MV-4-11 (cell line): ENCODE results near the gene MSH5.
A peak's percentile ranks its signal among the peaks of the same experiment; 100 is the strongest.
"Not testable (repeated sequence)": the region's sequence is repeated elsewhere in the genome, so short reads cannot be mapped to it uniquely, and the experiment has no call there.

ENCODE experiments used
- DNase-seq: peaks from one replicate; lab custom pipeline; 2025; lab: John Stamatoyannopoulos, UW

Gene MSH5

DNA sequence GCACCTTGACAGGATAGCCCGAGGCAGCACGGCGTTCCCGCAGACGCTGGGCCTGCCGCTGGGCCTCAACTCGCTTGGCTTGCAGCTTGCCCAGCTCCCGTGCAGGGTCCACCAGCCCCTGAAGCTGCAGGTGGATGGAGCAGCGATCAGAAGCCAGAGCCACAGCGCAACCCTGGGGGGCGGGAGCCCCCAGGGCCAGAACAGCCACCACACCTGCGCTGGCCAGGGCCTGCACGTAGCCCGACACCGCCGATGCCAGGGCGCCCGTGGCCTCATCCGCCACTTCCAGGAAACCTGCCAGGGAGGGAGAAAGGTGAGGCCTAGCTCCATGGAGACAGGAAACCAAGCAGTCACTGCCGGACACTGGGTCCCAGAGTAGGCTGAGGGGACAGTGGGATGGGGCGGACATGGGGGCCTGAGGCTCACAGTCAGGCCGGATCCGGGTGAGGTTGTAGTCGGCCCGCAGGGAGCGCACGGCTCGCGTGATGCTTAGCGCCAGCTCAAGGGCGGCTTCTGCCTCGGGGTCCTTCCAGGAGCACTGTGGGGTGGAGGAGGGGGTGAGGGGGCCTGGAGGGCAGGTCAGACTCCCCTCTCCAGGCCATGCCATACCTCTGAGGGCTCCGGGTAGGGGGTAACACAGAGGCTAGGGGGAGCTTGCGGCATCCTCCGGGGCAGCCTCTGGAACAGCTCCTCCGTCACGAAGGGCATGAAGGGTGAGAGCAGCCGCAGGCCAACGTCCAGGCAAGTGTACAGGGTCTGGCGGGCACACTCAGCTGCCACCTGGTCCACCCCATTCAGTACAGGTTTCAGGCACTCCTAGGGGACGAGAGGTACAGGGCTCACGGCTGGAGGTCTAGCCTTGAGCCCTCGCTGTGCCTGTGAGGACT, 39.4 kb downstream of the MSH5 start:
- DNase-seq: no peak

DNA sequence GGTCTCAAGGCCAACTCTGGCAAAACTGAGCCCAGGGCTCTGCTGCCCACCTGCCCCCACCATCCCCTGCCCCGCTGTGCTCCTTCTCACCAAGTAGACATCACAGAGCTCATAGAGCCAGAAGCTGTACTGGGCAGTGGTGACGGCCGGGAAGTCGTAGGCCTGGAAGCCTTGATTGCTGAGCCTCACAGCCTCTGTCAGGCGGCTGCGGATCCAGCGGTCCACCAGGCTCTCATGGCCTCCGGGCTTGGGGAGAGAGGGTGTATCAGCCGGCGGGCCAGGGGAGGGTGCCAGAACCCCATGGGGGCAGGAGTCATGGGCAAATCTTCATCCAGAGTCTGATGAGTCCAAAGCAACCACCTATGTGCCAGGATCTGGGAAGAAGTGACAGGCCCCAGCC, 40.1 kb downstream of the MSH5 start:
- no peak for DNase-seq

DNA sequence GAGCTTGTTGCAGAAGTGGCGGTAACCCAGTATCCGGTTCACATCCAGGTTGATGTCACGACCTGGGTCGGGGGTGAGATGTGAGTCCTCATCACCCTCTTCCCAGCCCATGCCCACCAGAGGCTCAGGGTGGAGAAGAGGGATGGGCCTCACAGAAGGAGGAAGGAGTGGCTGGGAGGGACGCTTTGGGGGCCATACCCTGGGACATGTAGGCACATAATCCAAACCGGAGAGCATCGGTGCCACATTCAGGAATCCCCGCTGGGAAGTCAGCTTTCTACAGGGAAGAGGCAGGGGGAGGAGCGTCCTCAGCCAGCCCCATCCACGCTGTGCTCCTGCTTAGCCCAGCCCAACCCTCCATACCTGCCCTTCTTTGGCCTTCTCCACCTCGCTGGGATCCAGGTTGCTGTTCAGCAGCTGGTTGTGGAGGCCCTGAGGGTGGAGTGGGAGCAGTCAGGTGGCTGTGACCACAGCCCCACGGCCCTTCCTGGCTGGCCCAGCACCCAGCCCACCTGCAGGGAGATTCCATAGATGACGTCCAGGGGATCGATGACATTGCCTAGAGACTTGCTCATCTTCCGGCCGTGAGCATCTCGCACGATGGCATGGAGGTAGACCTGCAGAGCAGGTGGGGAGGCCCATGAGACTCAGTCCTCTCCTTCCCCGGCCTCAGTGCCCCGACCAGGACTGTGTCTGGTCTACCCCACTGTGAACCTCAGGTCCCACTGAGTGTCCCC, 40.9 kb downstream of the MSH5 start:
- DNase-seq: no peak

DNA sequence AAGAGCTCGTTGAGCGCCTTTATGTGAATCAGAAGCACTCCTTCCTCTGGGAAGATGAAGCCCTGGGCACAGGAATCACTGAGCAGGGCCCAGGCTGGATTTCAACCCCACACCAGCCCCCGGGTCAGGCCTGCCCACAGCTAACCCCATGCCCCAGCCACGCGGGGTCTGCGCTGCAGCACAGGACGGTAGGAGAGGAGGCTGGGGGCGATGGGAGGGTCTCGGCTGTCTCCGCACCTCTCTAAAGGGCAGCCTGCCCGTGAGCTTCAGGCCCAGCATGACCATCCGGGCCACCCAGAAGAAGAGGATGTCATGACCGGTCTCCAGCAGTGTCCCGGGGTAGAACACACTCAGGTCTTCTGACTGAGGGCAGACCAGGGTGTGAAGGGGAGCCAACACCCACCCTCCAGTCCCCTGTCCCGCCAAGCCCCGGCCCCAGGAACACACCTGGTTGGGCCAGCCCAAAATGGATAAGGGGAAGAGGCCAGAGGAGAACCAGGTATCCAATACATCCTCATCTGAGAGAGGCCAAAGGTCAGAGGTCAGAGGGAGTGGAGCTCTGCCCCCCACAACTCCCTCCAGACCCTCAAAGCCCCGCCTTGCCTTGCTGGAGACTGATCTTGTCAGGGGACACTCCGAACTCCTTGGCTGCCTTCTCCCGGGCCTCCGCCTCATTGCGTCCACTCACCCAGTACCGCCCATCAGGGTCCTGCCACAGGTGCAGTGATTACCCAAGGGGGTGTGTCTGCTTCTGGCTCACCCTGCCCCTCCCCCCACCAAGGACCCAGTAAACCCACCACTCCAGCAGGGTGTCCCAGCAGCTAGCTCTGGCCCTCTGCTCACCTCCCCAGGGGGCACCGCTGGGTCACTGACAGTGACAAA, 41.7 kb downstream of the MSH5 start:
- no peak for DNase-seq

DNA sequence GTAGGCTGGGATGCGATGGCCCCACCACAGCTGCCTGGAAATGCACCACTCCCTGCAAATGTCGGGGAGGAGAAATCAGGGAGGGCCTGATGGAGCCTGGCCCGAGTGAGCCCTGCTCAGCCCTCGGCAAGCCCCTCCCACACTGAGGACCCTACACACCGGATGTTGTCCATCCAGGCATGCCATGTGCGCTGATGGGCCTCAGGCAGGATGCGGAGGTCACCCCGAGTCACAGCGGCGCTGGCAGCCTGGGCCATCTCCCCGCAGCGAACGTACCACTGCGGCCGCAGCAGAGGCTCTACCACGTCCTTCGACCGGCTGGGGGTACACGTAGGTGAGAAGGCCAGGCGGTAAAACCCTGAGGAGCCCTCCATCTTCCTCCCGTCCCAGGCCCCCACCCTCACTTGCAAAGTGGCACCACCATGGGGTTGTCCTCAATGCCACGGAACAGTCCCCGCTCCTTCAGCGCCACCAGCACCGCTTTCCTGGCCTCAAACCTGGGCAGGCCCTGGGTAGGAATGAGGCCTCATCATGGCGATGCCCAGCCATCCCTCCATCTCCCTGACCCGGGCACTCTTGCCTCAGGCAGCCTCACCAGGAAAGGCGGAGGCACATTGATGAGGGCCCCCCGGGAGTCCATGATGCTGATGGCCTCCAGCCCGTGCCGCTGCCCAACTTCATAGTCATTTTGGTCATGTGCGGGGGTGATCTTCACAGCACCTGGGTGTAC, 42.5 kb downstream of the MSH5 start:
- DNase-seq: no peak

DNA sequence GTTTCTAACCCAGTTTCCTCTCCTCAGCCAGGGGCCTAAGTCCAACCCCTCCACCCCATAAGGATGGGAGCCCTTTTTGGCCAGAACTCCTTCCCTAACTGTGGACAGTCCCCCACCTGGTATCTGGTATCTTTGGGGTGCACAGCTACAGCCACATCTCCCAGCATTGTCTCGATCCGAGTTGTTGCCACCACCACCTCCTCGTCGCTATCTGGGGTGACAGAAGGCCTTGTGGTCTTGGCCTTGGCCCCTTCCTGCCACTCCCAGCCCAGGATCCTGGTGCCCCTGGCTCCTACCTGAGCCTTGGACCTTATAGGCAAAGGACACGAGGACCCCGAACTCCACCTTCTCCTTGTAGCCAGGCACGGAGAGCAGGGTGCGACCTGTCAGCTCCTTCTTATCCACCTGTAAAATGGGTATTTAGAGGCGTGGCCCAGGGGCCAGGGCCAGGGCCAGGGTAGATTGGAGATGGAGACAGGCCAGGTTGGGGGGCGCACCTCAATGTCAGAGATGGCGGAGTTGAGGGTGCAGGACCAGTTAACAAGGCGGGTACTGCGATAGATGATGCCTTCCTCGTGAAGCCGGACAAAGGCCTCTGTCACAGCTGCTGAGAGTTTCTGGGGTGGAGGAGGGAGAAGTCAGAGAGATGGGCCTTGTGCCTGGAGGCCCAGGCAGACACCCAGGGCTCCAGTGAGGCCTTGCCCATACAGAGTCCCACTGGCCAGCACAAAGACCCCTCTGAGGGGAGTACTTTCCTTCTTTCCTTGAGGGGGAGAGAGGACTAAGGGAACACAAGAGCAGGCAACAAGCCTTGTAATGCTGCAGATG, 44.5 kb downstream of the MSH5 start:
- DNase-seq: no peak

DNA sequence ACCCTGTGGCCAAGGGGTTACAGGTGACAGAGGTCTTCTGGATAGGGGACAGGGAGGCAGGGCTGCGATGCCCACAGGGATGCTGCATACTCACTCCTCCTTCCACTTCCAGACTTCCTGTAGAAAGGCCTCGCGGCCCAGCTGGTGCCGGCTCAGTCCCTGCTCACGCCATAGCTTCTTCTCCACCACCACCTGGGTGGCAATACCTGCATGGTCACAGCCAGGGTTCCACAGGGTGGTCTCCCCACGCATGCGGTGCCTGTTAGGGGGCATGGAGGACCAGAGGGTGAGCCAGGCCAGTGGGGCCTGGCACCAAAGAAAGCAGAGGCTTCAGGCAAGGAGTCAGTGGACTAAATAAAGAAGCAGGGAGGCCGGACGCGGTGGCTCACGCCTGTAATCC, 45.7 kb downstream of the MSH5 start:
- no peak for DNase-seq

DNA sequence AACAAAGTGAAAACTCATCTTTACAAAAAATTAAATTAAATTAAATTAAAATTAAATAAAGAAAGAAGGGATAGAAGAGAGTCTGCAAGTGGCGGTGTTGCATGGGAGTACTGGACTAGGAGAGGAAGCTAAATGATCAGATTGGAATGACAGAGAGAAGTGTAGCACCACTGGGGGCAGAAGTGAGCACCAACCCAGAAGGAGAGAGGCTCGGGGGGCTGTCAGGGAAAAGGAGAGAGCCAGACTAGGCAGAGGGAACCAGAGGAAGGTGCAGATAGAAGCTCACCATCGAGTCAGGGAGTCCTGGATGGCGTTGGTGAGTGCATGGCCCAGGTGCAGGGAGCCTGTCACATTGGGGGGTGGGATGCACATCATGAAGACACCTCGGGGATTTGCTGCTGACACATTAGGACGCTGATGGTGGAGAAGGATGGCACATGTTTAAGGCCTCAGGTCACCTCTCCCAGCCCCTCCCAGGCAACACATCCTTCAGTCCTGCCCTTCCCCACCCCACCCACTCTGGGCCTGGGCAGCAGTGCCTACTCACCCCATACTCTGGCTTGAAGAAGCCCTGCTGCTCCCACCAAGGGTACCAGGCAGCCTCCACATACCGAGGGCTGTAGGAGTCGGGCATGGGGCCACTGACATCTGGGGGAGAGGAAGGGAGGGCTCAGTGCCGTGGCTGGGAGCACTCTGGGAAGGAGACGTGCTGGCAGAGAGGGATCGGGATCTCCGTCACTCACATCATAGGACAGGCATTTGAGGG, 51.7 kb downstream of the MSH5 start:
- peak; percentile 45 for DNase-seq

DNA sequence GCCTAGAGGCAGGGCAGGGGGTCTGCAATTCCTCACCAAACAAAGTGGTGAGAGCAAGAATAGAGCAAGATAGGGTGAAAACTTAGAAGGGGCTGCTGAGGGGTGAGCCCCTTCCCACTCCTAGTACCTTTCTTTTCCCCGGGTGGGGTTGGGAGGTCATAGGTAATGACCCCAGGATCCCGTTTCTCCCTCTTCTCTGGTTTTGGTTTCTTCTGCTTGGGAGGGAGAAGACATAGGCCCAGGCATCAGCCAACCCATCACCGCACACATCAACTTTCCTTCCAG, 52.2 kb downstream of the MSH5 start:
- no peak for DNase-seq

DNA sequence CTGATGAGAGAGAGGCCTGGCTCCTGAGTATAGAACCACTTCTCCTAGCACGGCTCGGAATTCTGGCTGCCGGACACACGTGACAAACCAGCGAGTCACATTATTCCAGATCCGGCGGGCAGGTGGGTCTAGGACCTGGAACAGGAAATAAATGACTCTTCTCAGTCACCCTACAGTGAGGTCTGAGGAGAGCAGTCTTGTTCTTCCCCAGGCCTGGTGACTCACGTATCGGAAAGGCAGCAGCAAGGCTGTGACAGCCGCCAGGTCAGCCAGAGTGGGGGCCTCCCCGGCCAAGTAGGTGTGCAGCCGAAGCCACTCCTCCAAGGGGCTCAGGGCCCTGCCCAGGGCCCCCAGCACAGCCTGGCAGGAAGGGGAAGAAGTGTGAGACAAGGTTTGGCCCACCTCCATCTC, 53.0 kb downstream of the MSH5 start:
- DNase-seq: no peak

DNA sequence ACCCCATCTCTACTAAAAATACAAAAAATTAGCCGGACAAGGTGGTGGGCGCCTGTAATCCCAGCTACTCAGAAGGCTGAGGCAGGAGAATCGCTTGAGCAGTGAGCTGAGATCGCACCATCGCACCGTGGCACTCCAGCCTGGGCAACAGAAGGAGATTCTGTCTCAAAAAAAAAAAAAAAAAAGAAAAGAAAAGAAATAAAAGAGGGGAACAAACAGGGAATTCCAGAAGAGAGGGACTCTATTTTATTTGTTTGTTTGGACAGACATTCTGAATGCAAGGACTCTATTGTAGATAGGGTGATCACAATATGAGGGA, 54.1 kb downstream of the MSH5 start:
- not testable (repeated sequence) for DNase-seq

DNA sequence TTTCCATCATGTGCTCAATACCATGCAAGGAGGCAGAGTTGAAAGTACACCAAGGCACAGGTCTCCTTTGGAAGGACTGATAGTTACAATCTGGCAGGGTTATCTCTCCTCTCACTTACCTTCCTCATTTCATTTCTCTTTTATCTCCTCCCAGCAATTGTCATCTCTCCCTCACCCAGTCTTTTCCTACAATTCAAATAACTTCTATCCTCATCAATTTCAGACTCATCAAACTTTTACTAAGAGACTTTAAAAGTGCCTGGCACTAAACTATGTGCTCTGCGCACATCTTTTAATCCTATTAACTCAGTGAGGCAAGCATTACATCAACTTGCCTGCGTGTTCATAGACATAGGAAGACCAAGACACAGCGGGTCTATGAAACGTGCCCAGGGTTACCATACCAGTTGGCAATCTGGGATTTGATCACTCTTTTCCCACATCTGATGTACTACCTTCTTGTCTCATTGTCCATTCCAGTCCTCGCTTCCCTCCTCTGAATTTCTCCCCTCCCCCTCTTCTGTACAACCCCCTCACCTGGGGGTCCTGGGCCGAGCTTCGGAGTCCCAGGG, 54.6 kb downstream of the MSH5 start:
- DNase-seq: peak; percentile 38

DNA sequence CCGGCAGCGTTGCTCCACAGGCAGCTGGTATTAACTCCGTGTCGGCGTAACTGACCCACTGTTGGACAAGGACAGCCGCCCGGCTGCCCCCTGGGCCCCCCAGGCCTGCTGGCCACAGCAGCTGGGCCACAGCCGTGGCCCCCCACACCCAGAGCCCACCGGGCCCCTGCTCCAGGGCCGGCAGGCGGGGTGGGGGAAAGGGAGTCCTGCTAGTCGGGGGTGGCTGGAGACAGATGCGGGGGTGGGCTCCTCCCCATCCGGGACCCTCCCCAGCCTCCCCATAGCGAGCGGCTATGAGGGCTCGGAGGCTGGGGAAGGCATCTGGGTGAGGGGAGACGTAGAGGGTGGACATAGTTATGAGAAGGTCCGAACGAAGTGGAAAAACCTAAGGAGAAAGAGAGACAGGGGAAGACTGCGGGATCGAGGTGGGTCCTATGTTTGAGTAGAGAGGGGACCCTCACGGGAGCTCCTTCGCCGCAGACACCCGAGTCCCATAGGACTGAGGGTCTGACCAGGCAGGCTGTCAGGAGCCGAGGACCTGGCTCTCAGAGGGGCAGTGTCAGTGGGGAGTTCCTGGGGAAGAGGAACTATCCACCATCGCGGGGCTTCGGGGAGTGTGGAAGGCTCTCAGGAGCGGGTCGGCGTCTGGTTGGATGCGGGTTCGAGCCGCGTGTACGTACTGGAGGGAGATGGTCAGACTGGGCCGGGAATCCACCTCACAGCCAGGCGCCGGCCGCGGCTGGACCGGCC, 55.2 kb downstream of the MSH5 start:
- DNase-seq: peak; percentile 61

DNA sequence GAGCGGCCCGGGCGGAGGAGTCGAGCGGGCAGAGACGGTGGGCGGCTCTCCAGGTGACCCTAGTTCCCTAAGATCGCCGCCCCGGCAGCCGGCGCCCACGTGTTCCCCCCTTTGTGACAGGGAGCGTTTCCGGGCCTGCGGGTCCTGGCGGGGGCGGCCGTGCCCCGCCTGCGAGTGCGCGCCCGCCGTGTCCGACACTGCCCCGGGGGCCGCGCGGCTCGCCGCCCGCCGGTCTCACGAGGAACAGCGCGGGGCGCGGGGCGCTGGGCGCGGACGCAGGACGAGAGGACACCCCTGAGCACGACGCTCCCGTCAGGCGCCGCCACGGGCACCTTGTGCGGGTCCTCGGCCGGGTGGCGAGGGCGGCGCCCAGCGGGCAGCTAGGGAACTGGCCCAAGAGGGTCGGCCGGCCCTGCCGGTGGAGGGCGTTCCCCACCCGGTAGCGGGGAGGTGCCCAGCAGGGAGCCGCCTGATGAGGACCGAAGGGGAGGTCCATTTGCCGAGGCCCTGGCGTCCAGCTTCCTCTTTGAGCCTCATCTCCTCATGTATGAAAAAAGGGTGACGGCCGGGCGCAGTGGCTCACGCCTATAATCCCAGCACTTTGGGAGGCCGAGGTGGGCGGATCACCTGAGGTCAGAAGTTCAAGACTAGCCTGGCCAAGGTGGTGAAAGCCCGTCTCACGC, 56.0 kb downstream of the MSH5 start, which contains the start of gene VARS1:
Gene VARS1 (minus strand): TSS at position 137 of the 683 bp plus-strand sequence. CDS start 535 bp downstream, outside the sequence.
- peak; percentile 89 for DNase-seq

DNA sequence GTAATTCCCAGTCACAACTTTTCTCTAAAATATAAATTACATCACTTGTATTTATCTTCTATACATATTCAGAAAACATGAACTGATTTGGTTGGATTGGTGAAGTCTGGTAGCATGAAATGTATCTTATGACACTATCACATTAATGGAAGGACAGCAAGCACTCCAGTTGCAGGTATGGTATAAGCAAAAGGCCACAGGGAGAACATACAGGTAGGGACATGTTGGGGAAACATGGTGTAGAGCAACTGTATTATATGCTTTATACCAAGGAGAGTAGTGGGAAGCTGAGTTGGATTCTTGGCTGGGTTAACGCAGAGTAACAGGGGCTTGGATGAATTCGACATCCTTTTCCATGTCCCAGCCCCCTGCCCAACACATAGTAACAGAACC, 57.2 kb downstream of the MSH5 start:
- DNase-seq: no peak

DNA sequence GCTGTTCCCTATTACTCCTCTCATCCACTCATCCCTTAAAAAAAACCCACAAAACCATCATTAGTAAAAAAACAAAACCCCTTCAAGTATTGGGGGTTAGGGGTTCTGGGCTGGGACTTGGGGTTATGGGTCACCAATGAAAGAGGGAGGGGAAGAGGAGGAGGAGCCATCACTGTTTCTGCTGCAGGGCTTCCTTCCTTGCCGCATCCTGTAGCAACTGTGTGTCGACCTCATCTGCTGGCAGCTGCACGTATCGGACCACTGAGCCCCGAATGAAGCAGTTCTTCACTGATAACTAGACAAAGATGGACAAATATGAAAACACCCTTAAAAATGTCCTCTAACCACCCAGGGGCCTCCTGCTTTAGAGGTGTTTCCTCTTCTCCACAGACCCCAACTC, 57.8 kb downstream of the MSH5 start:
- no peak for DNase-seq

DNA sequence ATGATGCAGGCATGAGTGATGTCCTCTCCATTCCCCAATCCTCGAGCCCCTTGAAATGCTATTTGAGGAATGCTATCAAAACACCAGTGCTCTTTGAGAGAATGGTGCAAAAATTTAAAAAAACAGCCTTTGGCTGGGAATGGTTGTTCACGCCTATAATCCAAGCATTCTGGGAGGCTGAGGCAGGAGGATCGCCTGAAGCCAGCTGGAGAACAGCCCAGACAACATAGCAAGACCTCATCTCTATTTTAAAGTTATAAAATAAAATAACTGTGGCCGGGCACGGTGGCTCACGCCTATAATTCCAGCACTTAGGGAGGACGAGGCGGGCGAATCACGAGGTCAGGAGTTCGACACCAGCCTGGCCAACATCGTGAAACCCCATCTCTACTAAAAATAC, 60.0 kb downstream of the MSH5 start:
- no peak for DNase-seq
